HG02798 (cell line): Measurements from ENCODE around the gene C1orf74.
A peak's percentile ranks its signal among the peaks of the same experiment; 100 is the strongest.
"Not testable (repeated sequence)": the region's sequence is repeated elsewhere in the genome, so short reads cannot be mapped to it uniquely, and the experiment has no call there.

Source experiments
- ATAC-seq: cut with Tn5 transposase; IDR thresholded peaks from one replicate; pipeline ENCODE4 v1.9.1; 2021; ENCODE audit warnings: mild to moderate bottlenecking; ENCODE audit not compliant: unreplicated experiment, poor library complexity

Gene C1orf74

GRCh38 chr1:209805875-209806760, 21.8 kb upstream of the C1orf74 start, which contains the start of gene IRF6:
TSS of gene IRF6 (minus strand) at chr1:209806142. CDS start at chr1:209801413, 4,729 bp downstream.
- ATAC-seq, result peak; percentile 93

- ATAC-seq, result no peak
Observed at GRCh38 chr1:209805341-209805781, 21.0 kb upstream of the C1orf74 start.

- ATAC-seq, result no peak
Observed at GRCh38 chr1:209803568-209803967, 19.2 kb upstream of the C1orf74 start.

- no peak for ATAC-seq
Observed at GRCh38 chr1:209802780-209803152, 18.4 kb upstream of the C1orf74 start.

- ATAC-seq, result no peak
Observed at GRCh38 chr1:209802117-209802779, 17.9 kb upstream of the C1orf74 start.

GRCh38 chr1:209800984-209801834, 16.9 kb upstream of the C1orf74 start:
- ATAC-seq, result no peak

GRCh38 chr1:209797978-209798639, 13.8 kb upstream of the C1orf74 start:
- ATAC-seq, result no peak

- not testable (repeated sequence) for ATAC-seq
Observed at GRCh38 chr1:209793711-209794110, 9.4 kb upstream of the C1orf74 start.

GRCh38 chr1:209791920-209792319, 7.6 kb upstream of the C1orf74 start:
- ATAC-seq, result no peak

GRCh38 chr1:209790286-209791193, 6.2 kb upstream of the C1orf74 start:
- ATAC-seq, result no peak

- no peak for ATAC-seq
Observed at GRCh38 chr1:209789245-209789644, 4.9 kb upstream of the C1orf74 start.

- ATAC-seq, result no peak
Observed at GRCh38 chr1:209787551-209787950, 3.2 kb upstream of the C1orf74 start.

GRCh38 chr1:209786146-209786545, 1.8 kb upstream of the C1orf74 start:
- ATAC-seq, result no peak

- ATAC-seq, result no peak
Observed at GRCh38 chr1:209785592-209785991, 1.2 kb upstream of the C1orf74 start.

GRCh38 chr1:209783386-209783785, 973 bp downstream of the C1orf74 start:
- ATAC-seq, result no peak

GRCh38 chr1:209780268-209780667, 4.1 kb downstream of the C1orf74 start:
- ATAC-seq, result no peak

GRCh38 chr1:209778102-209778501, 6.3 kb downstream of the C1orf74 start:
- no peak for ATAC-seq

- ATAC-seq, result no peak
Observed at GRCh38 chr1:209777587-209777986, 6.8 kb downstream of the C1orf74 start.

- ATAC-seq, result no peak
Observed at GRCh38 chr1:209775678-209776077, 8.7 kb downstream of the C1orf74 start.
